Renal cortex interstitium (tissue), 15 donors: ENCODE results near the gene TREML4. TPM values are rescaled to one million over a fixed set of nuclear protein-coding genes. Genes with fewer than 3 reads are reported as not detected.
"Not testable (repeated sequence)": the region's sequence is repeated elsewhere in the genome, so short reads cannot be mapped to it uniquely, and the experiment has no call there.

ENCODE experiments used
- DNase-seq, 11 donors: peaks; one replicate each; pipeline ENCODE4 v3.0.0-alpha.2; 2013; ENCODE audit warnings: low read depth in 9 of 11, low spot score in 4 of 11; ENCODE audit errors: extremely low read depth in 1 of 11
- long read RNA-seq, 16 experiments: transcript quantifications; one replicate each; lab custom pipeline, GENCODE V29; 2026
- polyA plus RNA-seq, 3 donors: library from polyadenylated mRNA; unstranded; fragments of 120-200 nt; gene quantifications; one replicate each; pipeline ENCODE4 v1.2.1, GENCODE V29; 2013; ENCODE audit not compliant: insufficient read length in 3 of 3

TREML4 gene
- polyA plus RNA-seq: not detected
- long read RNA-seq, donor 1: 0 reads
- long read RNA-seq, donor 2: 0 reads
- long read RNA-seq, donor 3: 0 reads
- long read RNA-seq, donor 4: 0 reads
- long read RNA-seq, donor 5: 0 reads
- long read RNA-seq, donor 6: 0 reads
- long read RNA-seq, donor 7: 0 reads
- long read RNA-seq, donor 8: 0 reads
- long read RNA-seq, donor 9: 0 reads
- long read RNA-seq, donor 10: 0 reads
- long read RNA-seq, donor 11: 0 reads
- long read RNA-seq, donor 12: 0 reads
- long read RNA-seq, donor 13: 0 reads
- long read RNA-seq, donor 14: 0 reads
- long read RNA-seq, donor 15: 0 reads
- long read RNA-seq, donor 16: 0 reads

- no peak for DNase-seq
Observed at GRCh38 chr6:41228096-41228495, at the start of gene TREML4. TSS of gene TREML4 (plus strand) at chr6:41228349. CDS start at chr6:41228428, 79 bp downstream.

- DNase-seq: no peak
Observed at GRCh38 chr6:41179163-41179562, 49.0 kb upstream of the TREML4 start.

GRCh38 chr6:41181566-41181965 is 46.6 kb upstream of the TREML4 start:
- no peak for DNase-seq

- peak in 2 of 11 donors; percentile 20 to 33 for DNase-seq
Observed at GRCh38 chr6:41182069-41183034, 45.8 kb upstream of the TREML4 start.

- no peak for DNase-seq
Observed at GRCh38 chr6:41184761-41185160, 43.4 kb upstream of the TREML4 start.

- no peak for DNase-seq
Observed at GRCh38 chr6:41186031-41186562, 42.1 kb upstream of the TREML4 start.

GRCh38 chr6:41187924-41188886 is 39.9 kb upstream of the TREML4 start:
- DNase-seq: no peak

GRCh38 chr6:41189046-41189445 is 39.1 kb upstream of the TREML4 start:
- DNase-seq: not testable (repeated sequence)

- no peak for DNase-seq
Observed at GRCh38 chr6:41189967-41190366, 38.2 kb upstream of the TREML4 start.

GRCh38 chr6:41190791-41191190 is 37.4 kb upstream of the TREML4 start:
- no peak for DNase-seq

- no peak for DNase-seq
Observed at GRCh38 chr6:41191569-41191968, 36.6 kb upstream of the TREML4 start.

- no peak for DNase-seq
Observed at GRCh38 chr6:41193171-41193734, 34.9 kb upstream of the TREML4 start.

GRCh38 chr6:41193884-41194283 is 34.3 kb upstream of the TREML4 start:
- no peak for DNase-seq

- DNase-seq: no peak
Observed at GRCh38 chr6:41194386-41194785, 33.8 kb upstream of the TREML4 start.

- no peak for DNase-seq
Observed at GRCh38 chr6:41197234-41197633, 30.9 kb upstream of the TREML4 start.

- no peak for DNase-seq
Observed at GRCh38 chr6:41199552-41200246, 28.4 kb upstream of the TREML4 start.

GRCh38 chr6:41200296-41200900 is 27.8 kb upstream of the TREML4 start:
- no peak for DNase-seq
